Measurements from ENCODE around the gene C13orf42. TPM values are rescaled to one million over a fixed set of nuclear protein-coding genes. Genes with fewer than 3 reads are reported as not detected.
"Not testable (repeated sequence)": the region's sequence is repeated elsewhere in the genome, so short reads cannot be mapped to it uniquely, and the experiment has no call there.

C13orf42 gene
- total RNA-seq, 4 donors from 2014 or later, result 0.10 TPM; not detected in 3

DNA sequence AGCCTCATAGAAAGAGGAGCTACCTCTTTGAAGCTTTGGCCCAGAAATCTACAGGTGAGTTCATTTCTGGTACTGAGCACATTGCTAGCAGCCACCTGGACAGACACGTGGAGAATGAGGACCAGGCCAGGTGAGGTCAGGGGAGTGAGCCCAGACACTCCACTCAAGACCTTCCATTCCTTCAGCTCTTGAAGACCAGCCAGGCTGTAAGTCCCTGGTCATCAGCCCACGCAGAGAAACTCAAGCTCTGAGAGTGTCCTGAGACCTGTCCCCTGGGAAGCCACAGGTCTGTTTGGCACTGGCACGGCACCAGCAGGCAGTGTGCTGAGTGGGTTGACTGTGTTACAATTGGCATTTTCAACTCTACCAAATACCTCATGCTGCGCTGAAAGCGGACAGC, 27.4 kb downstream of the C13orf42 start:
- intact Hi-C loops (cut with DNase I; ENCODE audit: low total_unique reads), result no loop called here

DNA sequence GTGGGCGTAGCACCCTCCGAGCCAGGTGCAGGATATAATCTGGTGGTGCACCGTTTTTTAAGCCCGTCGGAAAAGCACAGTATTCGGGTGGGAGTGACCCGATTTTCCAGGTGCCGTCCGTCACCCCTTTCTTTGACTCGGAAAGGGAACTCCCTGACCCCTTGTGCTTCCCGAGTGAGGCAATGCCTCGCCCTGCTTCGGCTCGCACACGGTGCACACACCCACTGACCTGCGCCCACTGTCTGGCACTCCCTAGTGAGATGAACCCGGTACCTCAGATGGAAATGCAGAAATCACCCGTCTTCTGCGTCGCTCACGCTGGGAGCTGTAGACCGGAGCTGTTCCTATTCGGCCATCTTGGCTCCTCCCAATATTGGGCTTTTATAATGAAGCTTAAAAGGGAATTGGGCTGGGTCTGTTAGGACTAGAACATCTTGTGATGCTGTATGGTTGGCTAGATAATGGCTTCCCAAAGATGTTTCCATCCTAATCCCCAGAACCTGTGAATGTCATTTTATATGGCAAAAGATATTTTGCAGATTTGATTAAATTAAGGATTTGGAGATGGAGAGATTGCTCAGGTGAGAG, 30.5 kb downstream of the C13orf42 start:
- intact Hi-C loops (cut with DNase I; ENCODE audit: low total_unique reads); H3K4me3 ChIP-seq (ENCODE audit: low read depth, poor library complexity, severe bottlenecking); DNase-seq (ENCODE audit: low spot score in 2 of 2): not testable (repeated sequence)
- 74 to 98% methylated on average over 6 of the region's 23 CpGs for WGBS, 2 donors

More for the DNA sequence above, 27.4 kb downstream of the C13orf42 start:
- DNase-seq (ENCODE audit: low spot score in 2 of 2), result no peak
- TF ChIP-seq, protein P1, sequence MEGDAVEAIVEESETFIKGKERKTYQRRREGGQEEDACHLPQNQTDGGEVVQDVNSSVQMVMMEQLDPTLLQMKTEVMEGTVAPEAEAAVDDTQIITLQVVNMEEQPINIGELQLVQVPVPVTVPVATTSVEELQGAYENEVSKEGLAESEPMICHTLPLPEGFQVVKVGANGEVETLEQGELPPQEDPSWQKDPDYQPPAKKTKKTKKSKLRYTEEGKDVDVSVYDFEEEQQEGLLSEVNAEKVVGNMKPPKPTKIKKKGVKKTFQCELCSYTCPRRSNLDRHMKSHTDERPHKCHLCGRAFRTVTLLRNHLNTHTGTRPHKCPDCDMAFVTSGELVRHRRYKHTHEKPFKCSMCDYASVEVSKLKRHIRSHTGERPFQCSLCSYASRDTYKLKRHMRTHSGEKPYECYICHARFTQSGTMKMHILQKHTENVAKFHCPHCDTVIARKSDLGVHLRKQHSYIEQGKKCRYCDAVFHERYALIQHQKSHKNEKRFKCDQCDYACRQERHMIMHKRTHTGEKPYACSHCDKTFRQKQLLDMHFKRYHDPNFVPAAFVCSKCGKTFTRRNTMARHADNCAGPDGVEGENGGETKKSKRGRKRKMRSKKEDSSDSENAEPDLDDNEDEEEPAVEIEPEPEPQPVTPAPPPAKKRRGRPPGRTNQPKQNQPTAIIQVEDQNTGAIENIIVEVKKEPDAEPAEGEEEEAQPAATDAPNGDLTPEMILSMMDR (IDR thresholded peaks at IDR 0.05), result no peak
- no peak for TF ChIP-seq POLR2A (IDR thresholded peaks at IDR 0.05)
- H3K4me3 ChIP-seq (ENCODE audit: low read depth, poor library complexity, severe bottlenecking), result no peak overlapping the region
- 88 to 90% methylated on average over 5 of the region's 5 CpGs for WGBS, 2 donors

DNA sequence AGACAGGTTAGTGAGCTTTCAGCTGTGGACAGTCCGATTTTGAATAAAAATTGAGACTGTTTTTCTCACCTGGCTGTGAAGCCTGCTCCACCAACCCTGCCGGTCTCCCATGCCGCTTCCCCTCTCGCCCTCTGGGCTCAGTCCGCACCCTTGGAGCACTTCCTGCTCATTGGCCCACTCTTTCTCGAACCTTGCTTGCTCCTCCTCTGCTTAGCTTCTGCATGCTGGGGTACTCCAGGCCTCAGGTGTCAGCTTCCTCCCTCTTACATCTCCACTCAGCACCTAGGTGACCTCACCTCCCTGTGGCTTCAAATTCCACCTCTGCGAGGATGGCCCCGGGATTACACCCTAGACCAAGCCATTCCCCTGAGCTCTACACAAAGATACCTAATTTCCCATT, 39.6 kb downstream of the C13orf42 start:
- intact Hi-C loops (cut with DNase I; ENCODE audit: low total_unique reads), result loop anchor here (10.0 kb wide), 1 partner anchor 1087 kb away; no protein-coding TSS in a partner anchor
- 70 to 78% methylated on average over 8 of the region's 8 CpGs for WGBS, 2 donors
- TF ChIP-seq, protein P1 (IDR thresholded peaks at IDR 0.05), result no peak
- no peak for TF ChIP-seq POLR2A (IDR thresholded peaks at IDR 0.05)
- no peak for DNase-seq (ENCODE audit: low spot score in 2 of 2)
- no peak overlapping the region for H3K4me3 ChIP-seq (ENCODE audit: low read depth, poor library complexity, severe bottlenecking)

DNA sequence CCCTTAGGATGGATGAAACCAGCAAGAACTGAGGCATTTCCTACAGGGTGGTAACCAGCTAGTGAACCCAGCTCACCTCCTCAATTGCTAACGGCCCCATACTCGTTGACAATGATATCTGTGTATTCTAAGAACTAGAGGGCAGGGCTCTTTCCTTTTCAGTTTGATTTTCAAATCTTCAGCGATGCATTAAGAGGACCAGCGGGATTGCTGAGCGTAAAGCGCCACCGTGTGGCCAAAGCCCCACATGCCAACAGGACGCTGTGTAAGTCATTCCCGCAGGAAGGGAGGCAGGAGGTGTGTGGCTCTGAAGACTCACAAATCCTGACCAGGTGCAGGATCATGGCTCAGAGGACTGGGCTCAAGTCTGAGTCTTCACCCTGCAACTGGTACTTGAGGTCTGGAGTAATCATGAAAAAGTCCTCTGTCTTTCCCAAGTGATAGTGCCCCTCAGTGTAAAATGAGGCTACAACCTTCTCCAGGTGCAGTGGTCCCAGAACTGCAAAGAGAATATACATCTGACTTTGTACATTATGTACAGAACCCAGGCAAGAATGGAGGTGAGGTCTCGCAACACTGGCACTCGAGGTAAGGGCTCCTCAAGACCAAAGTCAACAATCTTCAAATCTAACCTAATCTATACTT, 40.9 kb downstream of the C13orf42 start:
- 7 to 10% methylated on average over 11 of the region's 11 CpGs for whole genome bisulfite sequencing, 2 donors
- H3K4me3 ChIP-seq (ENCODE audit: low read depth, poor library complexity, severe bottlenecking), result no peak overlapping the region
- DNase-seq (ENCODE audit: low spot score in 2 of 2), result peak; percentile 71 to 95
- TF ChIP-seq, protein P1 (IDR thresholded peaks at IDR 0.05), result peak in 1 of 3 donors; percentile 20
- no peak for TF ChIP-seq POLR2A (IDR thresholded peaks at IDR 0.05)
- intact Hi-C loops (cut with DNase I; ENCODE audit: low total_unique reads), result loop anchor here (10.0 kb wide), 1 partner anchor 1085 kb away; no protein-coding TSS in a partner anchor

DNA sequence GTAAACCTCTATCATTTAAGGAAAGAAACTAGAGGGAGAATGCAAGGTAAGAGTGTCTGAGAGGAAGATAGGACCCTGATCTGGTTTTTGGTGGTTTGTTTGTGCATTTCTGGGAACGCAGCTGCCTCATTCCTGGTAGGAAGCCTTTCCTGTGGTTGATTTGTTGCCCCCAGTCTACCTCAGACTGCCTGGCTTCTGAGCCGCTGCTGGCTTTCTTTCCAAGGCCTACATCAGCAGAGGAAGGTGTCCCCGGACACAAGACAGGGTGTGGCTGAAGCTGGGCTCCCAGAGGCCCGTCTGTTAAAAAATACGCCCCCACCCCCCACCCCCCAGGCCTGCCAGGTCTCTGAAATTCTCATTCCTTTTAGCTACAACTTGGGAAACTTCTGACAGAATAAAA, 42.6 kb downstream of the C13orf42 start:
- no peak for DNase-seq (ENCODE audit: low spot score in 2 of 2)
- H3K4me3 ChIP-seq (ENCODE audit: low read depth, poor library complexity, severe bottlenecking), result no peak overlapping the region
- intact Hi-C loops (cut with DNase I; ENCODE audit: low total_unique reads), result no loop called here
- WGBS, 2 donors, result 48 to 69% methylated on average over 5 of the region's 5 CpGs
- TF ChIP-seq, protein P1 (IDR thresholded peaks at IDR 0.05), result no peak
- TF ChIP-seq POLR2A (IDR thresholded peaks at IDR 0.05), result no peak

DNA sequence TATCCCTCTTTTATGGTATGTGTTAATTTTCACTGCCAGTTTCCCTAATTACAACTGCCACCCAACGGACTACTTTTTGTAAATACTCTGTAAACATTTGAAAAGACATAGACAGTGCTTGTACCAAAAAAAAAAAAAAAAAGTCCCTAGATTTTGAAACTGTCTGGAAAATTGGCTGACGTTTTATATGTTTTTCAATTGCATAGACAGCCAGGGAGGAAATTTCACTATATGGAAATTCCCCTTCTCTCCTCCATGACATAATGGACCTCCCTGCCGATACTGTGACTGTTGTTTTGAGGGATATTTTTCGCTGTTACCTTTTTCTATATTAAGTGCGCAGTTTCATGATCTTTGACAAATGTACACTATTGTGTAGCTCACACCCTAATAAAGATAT, 43.4 kb downstream of the C13orf42 start:
- WGBS, 2 donors, result 53 to 64% methylated on average over 5 of the region's 5 CpGs
- DNase-seq (ENCODE audit: low spot score in 2 of 2), result no peak
- intact Hi-C loops (cut with DNase I; ENCODE audit: low total_unique reads), result no loop called here
- no peak overlapping the region for H3K4me3 ChIP-seq (ENCODE audit: low read depth, poor library complexity, severe bottlenecking)
- TF ChIP-seq POLR2A (IDR thresholded peaks at IDR 0.05), result no peak
- TF ChIP-seq, protein P1 (IDR thresholded peaks at IDR 0.05), result no peak
